ENCODE results near the gene HOXC13. TPM values are rescaled to one million over a fixed set of nuclear protein-coding genes. Genes with fewer than 3 reads are reported as not detected.

HOXC13 gene
- total and polyA plus RNA-seq, 2 of the 13 experiments (the other 11 are each of a cell fraction or from before 2014, with no cell fraction given), result 0.07 TPM; not detected in 1

DNA sequence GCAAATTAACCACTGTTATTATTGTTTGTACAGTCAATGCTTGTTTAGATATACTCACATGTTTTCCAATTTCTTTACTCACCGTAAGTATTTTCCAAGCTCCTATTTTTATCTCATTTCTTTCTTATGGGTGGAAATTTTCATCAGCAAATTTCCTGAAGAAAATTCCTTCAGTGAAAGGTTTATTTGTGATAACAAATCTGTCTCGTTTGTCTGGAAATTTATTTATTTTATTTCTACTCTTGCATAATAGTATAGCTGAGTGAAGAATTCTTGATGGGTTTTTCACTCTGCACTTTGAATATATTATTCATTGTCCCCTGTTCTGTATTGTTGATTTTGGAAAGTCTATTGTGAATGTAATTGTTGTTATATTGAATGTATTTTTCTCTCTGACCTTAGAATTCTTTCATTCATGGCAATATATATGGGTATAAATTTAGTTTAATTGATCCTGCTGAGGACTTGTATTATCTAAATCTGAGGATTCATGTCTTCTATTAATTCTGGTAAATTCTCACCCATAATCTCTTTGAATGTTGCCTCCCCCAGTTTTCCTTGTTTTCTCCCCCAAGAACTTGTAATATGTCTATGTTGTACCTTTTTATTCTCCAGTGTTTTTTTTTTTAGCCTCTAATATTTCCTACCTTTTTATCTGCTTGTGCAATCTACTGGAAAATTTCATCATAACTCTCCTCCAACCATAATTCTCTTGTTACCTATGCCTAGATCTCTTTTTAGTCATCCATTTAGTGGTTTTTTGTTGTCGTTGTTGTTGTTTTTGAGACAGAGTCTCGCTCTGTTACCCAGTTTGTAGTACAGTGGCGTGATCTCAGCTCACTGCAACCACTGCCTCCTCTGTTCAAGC, 21.6 kb upstream of the HOXC13 start:
- Histone ChIP-seq H3K9ac (ENCODE audit: insufficient read depth, low read depth, low read length) (no peak overlapping the region), H3K27me3 (ENCODE audit: control insufficient read depth in 1 of 2, insufficient read depth in 2 of 2, low read length in 2 of 2) (peaks cover 0 to 10% of the 10 kb centered on the region in 2 experiments; a peak in 1 of 5 replicates), H3K4me1 (ENCODE audit: insufficient read depth, low read length) (no peaks in the 10 kb centered on the region), H3K4me2 (ENCODE audit: low read depth, low read length) (no peak overlapping the region), H3K27ac (ENCODE audit: extremely low read length, insufficient read depth, low read length) (no peak overlapping the region), H4K20me1 (ENCODE audit: insufficient read depth, low read length) (no peaks in the 10 kb centered on the region), H2AFZ (ENCODE audit: low read length) (no peak overlapping the region), H3K4me3 (replicated peaks in 1 of 3; ENCODE audit: insufficient read depth in 1 of 3, low read depth in 2 of 3, low read length in 3 of 3) (no peak overlapping the region), H3K79me2 (ENCODE audit: insufficient read depth, low read length) (no peaks in the 10 kb centered on the region), H3K36me3 (replicated peaks in 1 of 2; ENCODE audit: control insufficient read depth in 1 of 2, insufficient read depth in 2 of 2, low read length in 2 of 2) (no peaks in the 10 kb centered on the region), H3K9me3 (ENCODE audit: low read length) (no peaks in the 10 kb centered on the region)
- no peak for FAIRE-seq
- no peak for DNase-seq (ENCODE audit: low spot score)
- ATAC-seq, result no peak
- ChIA-PET CTCF (ENCODE audit: low intra/inter-chr PET ratio, low total read pairs) (no interaction called here), POLR2A (no interaction called here)
- in situ Hi-C loops (cut with HindIII; ENCODE audit: extremely low pct_ligation_motif_present, low pct_unique_long_range_greater_than_20kb), result no loop called here
- no TSS peak for BruUV-seq (replicated peaks)
- intact Hi-C loops (cut with micrococcal nuclease; ENCODE audit: unreplicated experiment), result no loop called here
- whole genome bisulfite sequencing (ENCODE audit: low lambda C conversion rate), result 12% methylated on average over 5 of the region's 5 CpGs
- TF ChIP-seq JUND (CRISPR knock-in tag; IDR thresholded peaks at IDR 0.05) (no peak), ZNF619 (CRISPR knock-in tag; IDR thresholded peaks at IDR 0.05) (no peak), AFF4 (CRISPR knock-in tag; IDR thresholded peaks at IDR 0.05) (no peak), ZNF720 (CRISPR knock-in tag; IDR thresholded peaks at IDR 0.05) (no peak), ZFP36 (IDR thresholded peaks at IDR 0.05; ENCODE audit: borderline replicate concordance, low read depth, low read length, partially characterized antibody) (no peak), ZNF589 (CRISPR knock-in tag; conservative IDR thresholded peaks at IDR 0.05) (no peak), MED8 (CRISPR knock-in tag; IDR thresholded peaks at IDR 0.05; ENCODE audit: insufficient replicate concordance) (no peak), ZBTB39 (CRISPR knock-in tag; IDR thresholded peaks at IDR 0.05) (no peak)
- TF ChIP-seq, protein P1, sequence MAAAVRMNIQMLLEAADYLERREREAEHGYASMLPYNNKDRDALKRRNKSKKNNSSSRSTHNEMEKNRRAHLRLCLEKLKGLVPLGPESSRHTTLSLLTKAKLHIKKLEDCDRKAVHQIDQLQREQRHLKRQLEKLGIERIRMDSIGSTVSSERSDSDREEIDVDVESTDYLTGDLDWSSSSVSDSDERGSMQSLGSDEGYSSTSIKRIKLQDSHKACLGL (CRISPR knock-in tag; IDR thresholded peaks at IDR 0.05), result no peak
- TF ChIP-seq, protein P2, sequence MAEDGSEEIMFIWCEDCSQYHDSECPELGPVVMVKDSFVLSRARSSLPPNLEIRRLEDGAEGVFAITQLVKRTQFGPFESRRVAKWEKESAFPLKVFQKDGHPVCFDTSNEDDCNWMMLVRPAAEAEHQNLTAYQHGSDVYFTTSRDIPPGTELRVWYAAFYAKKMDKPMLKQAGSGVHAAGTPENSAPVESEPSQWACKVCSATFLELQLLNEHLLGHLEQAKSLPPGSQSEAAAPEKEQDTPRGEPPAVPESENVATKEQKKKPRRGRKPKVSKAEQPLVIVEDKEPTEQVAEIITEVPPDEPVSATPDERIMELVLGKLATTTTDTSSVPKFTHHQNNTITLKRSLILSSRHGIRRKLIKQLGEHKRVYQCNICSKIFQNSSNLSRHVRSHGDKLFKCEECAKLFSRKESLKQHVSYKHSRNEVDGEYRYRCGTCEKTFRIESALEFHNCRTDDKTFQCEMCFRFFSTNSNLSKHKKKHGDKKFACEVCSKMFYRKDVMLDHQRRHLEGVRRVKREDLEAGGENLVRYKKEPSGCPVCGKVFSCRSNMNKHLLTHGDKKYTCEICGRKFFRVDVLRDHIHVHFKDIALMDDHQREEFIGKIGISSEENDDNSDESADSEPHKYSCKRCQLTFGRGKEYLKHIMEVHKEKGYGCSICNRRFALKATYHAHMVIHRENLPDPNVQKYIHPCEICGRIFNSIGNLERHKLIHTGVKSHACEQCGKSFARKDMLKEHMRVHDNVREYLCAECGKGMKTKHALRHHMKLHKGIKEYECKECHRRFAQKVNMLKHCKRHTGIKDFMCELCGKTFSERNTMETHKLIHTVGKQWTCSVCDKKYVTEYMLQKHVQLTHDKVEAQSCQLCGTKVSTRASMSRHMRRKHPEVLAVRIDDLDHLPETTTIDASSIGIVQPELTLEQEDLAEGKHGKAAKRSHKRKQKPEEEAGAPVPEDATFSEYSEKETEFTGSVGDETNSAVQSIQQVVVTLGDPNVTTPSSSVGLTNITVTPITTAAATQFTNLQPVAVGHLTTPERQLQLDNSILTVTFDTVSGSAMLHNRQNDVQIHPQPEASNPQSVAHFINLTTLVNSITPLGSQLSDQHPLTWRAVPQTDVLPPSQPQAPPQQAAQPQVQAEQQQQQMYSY (CRISPR knock-in tag; IDR thresholded peaks at IDR 0.05), result no peak
- TF ChIP-seq, protein P3, sequence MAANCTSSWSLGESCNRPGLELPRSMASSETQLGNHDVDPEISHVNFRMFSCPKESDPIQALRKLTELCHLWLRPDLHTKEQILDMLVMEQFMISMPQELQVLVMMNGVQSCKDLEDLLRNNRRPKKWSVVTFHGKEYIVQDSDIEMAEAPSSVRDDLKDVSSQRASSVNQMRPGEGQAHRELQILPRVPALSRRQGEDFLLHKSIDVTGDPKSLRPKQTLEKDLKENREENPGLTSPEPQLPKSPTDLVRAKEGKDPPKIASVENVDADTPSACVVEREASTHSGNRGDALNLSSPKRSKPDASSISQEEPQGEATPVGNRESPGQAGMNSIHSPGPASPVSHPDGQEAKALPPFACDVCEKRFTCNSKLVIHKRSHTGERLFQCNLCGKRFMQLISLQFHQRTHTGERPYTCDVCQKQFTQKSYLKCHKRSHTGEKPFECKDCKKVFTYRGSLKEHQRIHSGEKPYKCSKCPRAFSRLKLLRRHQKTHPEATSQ (CRISPR knock-in tag; IDR thresholded peaks at IDR 0.05; ENCODE audit: borderline replicate concordance), result no peak

All from HepG2 (cell line).